A549 (cell line): ENCODE results near the gene MAP1LC3A.

Experiments used
- CEBPB ChIP-seq, 2 experiments: fragments of >200 bp in 1 of 2; sonication (Bioruptor Twin) in 1 of 2; formaldehyde crosslinking in 1 of 2; IDR thresholded peaks; 2 replicates each; pipeline ENCODE4 v1.6.1; 2012 to 2016
- CTCF ChIP-seq: fragments of >200 bp; sonication (Bioruptor Twin); formaldehyde crosslinking; IDR thresholded peaks from 3 replicates; pipeline ENCODE4 v1.5.1; 2016
- GATA3 ChIP-seq: IDR thresholded peaks from 2 replicates; pipeline ENCODE4 v1.6.1; 2012; ENCODE audit warnings: borderline replicate concordance
- HDAC2 ChIP-seq: fragments of 200-600 bp; sonication (generic); IDR thresholded peaks from 2 replicates; pipeline ENCODE4 v1.6.1; 2016
- HES2 ChIP-seq: fragments of >200 bp; sonication (Bioruptor Twin); formaldehyde crosslinking; IDR thresholded peaks from 2 replicates; pipeline ENCODE4 v1.6.1; 2016
- HMGXB4 ChIP-seq: fragments of 250-450 bp; sonication (Bioruptor Pico); IDR thresholded peaks from 2 replicates; pipeline ENCODE4 v1.5.0; 2021; ENCODE audit warnings: mild to moderate bottlenecking, moderate library complexity, borderline replicate concordance
- POLR2A ChIP-seq: IDR thresholded peaks from 2 replicates; pipeline ENCODE4 v1.6.1; 2012; ENCODE audit warnings: mild to moderate bottlenecking, low read length
- RCOR1 ChIP-seq: fragments of 150-350 bp; IDR thresholded peaks from 2 replicates; pipeline ENCODE4 v1.6.1; 2014; ENCODE audit warnings: antibody characterized with exemption, low read length, low read depth
- RNF2 ChIP-seq: fragments of 200-600 bp; sonication (generic); IDR thresholded peaks from 2 replicates; pipeline ENCODE4 v1.6.1; 2016; ENCODE audit warnings: low read depth, mild to moderate bottlenecking, antibody characterized with exemption, moderate library complexity, borderline replicate concordance
- TF ChIP-seq, protein P1 (sequence below): IDR thresholded peaks from 2 replicates; pipeline ENCODE4 v1.6.1; 2012

DNA sequence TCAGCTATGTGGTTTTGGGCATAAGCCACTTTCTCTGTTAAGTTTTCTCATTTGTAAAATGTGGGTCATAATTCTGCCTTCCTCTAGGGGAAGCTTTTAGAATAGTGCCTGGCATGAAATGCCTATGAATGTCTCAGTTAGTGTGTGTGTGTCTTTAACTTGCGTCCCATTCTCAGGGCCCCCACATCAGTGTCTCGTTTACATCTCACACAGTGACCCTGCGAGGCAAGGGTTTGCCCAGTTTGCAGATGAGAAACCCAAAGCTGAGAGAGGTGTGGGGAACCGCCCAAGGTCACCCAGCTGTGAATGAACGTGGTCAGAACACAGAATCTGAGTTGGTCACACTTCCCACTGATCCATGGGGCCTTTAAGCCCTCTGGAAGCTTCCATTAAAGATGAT lies 28.2 kb upstream of the MAP1LC3A start:
- TF ChIP-seq CTCF: no peak
- no peak for TF ChIP-seq POLR2A
- TF ChIP-seq HMGXB4: no peak
- no peak for TF ChIP-seq HDAC2
- TF ChIP-seq, protein P1, sequence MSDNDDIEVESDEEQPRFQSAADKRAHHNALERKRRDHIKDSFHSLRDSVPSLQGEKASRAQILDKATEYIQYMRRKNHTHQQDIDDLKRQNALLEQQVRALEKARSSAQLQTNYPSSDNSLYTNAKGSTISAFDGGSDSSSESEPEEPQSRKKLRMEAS: no peak
- TF ChIP-seq RNF2: no peak
- no peak for TF ChIP-seq HES2
- no peak for TF ChIP-seq GATA3
- no peak for TF ChIP-seq RCOR1
- no peak for TF ChIP-seq CEBPB (IDR thresholded peaks at IDR 0.05)
